T-helper 2 cell treated with Interferon-gamma antibody and Interleukin-4, amounts not matched to agents 100 ng/mL and 5 ng/mL, for 36 hours (primary cell): ENCODE data around the gene HMX1. TPM values are rescaled to one million over a fixed set of nuclear protein-coding genes. Genes with fewer than 3 reads are reported as not detected.

Experiments used
- intact Hi-C: fragments of 100-400 bp; cut with micrococcal nuclease; formaldehyde crosslinking; loops from one replicate; pipeline ENCODE4 v1.15.1; 2023
- total RNA-seq: library from RNA; stranded (reverse); gene quantifications from 2 replicates; pipeline ENCODE4 v1.2.3, GENCODE V29; 2022

The HMX1 gene
- total RNA-seq, 1 donor from 2014 or later = not detected

DNA sequence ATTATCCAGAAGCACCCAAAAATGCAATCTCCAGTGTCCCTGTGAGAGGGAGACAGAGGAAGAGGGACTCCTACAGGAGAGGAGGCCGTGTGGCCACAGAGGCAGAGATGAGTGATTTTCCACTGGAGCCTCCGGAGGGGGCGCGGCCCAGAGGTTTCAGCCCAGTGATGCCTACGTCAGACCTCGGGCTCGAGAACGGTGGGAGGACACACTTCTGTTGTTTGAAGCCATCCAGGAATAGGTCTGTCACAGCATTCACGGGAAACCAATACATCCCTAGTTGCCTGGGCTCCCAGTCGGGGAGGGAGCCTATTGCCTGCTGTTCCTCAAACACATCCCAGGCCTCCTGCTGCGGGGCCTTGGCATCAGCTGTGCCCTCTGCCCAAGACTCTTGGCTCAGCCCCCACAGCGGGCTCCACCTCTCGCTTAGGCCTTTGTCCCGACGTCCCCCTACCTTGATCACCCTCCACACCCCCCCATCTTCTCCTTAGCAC is 39.2 kb upstream of the HMX1 start:
- intact Hi-C loops = loop anchor here (10.0 kb wide), 2 partner anchors 306 to 446 kb away; no protein-coding TSS in a partner anchor

DNA sequence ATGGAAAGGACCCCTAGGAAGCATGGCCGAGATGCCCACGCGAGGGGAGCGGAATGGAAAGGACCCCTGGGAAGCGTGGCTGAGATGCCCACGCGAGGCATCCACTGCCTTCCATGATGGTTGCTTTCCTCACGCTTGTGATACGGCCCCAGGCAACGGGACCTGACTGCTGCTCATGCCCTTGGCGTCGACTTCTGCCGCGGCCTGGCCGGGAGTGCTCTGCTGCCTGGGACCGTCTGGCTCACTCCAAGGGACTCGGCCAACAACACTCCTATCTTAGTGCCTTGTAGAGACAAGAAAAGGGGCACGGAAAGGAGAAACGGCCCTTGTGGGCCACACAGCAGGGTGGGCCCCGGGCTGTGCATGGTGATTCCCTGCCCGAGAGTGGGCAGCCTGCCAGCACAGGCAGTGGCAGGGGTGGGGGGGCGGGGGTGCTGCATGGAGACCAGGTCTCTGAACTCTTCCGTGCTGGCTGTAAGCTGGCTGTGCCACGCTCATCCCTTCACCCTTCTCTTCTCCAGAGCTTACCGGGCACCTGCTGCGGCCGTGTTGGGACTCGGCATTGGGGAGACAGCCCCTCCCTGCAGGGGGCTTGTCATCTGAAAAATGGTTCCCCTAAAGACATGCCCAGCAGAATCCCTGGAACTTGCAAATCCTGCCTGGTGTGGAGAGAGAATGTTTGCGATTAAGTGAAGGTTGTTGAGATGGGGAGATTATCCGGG is 38.6 kb upstream of the HMX1 start:
- intact Hi-C loops = loop anchor here (10.0 kb wide), 2 partner anchors 305 to 445 kb away; no protein-coding TSS in a partner anchor

GRCh38 chr4:8909548-8909947 is 37.9 kb upstream of the HMX1 start:
- intact Hi-C loops = no loop called here

GRCh38 chr4:8908206-8908893 is 36.7 kb upstream of the HMX1 start:
- intact Hi-C loops = no loop called here

GRCh38 chr4:8907596-8908205 is 36.1 kb upstream of the HMX1 start:
- intact Hi-C loops = no loop called here

- intact Hi-C loops = no loop called here
Measured at GRCh38 chr4:8906991-8907595, 35.5 kb upstream of the HMX1 start.

GRCh38 chr4:8906668-8906970 is 35.0 kb upstream of the HMX1 start:
- intact Hi-C loops = no loop called here

DNA sequence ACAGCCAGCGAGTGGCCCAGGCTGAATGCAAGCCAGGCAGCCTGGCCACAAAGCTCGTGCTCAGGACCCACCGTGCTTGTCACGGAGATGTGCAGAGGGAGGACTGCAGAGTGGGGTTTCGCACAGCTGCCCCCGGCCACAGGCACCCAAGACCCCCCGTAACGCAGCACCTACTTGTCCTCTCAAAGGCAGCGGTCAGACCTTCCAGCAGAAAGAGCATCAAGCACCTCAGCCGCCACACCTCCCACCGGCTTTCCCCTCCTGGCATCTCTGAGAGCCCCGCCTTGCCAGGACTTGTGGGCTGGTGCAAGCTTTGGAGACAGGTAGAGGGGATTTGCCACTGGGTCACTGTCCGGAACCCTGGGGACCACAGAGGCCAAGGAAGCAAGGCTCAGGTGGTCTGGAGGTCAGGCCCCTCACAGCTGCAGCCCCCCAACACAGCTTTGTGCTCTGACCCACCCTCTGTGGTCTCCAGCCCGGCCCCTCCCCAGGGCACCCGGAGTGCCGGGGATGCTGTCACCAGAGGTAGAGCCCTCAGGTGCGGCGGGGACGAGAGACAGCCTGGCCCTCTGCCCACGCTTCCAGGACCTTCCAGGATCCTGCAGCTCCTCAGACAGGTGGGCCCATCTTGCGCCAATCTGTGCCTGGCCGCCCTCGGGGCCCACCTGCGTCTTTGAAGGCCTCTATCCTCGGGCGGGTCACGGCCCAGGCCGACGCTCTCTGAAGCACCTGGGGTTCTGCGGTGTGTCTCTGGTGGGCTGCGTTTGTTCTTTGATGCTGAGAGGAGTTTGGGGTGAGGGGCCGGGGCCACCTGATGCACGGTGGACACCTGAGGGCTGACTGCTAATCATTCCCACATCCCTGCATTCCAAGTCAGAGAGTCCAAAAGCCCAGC is 34.4 kb upstream of the HMX1 start:
- intact Hi-C loops = no loop called here

DNA sequence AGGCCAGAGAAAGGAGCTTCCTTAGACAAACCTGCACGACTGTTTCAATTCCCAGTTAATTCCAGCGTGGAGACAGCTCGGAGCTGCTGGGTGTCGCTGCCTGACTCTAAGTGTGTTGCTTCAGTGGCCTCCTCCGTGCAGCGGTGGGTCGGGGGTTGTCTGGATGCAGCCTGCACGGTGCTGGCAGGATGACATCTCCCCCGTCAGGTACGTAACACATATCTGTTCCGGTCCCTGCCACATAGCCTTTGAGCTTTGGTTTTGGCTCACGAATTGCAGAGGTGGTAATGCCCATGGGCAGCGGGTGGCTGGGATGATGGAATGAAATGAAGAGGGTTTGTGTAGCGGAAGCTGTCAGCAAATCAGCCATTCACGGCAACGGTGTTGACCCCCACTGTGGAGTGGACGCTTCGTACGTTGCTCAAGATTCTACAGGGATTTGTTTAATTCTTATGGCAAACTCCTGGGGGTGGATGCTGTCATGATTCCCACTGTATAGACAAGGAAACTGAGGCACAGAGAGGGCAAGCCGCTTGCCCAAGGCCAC is 33.7 kb upstream of the HMX1 start:
- intact Hi-C loops = no loop called here

GRCh38 chr4:8904666-8905065 is 33.0 kb upstream of the HMX1 start:
- intact Hi-C loops = no loop called here

- intact Hi-C loops = no loop called here
Measured at GRCh38 chr4:8904041-8904501, 32.4 kb upstream of the HMX1 start.

DNA sequence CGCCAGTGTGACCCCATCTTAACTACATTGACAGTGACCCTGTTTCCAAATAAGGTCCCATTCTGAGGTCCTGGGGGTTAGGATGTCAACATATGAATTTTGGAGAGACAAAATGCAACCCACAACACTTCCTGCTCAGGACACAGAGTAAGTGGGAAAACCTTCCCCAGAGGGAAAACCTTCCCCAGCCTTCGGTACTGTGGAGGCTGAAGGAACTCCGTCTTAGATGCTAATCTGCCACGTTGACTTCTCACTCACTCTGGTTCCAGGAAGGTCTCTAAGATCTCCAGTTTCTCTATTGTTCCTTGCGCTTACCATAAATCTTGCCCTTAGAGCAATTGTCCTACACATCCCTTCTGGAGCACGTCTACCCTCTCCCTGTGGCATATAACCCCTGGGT is 29.7 kb upstream of the HMX1 start:
- intact Hi-C loops = no loop called here

GRCh38 chr4:8900588-8900987 is 28.9 kb upstream of the HMX1 start:
- intact Hi-C loops = no loop called here

DNA sequence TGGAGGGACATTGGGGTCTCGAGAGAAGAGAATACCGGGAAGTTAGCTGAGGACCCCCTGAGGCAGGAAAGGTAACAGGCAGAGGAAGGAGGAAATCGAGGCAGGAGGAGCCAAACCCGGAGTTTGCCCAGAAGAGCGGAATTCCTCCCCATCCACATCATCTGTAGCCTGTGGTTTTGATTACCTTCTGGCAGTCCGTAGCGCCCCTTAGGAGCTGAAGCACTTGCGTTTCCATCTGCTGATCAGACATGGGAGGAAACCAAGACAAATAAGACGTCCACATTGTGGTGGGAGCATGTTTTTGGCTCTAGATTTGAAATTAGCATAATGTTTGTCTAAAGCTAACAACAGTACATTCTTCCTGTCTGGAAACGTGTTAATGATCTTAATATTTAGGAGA is 26.8 kb upstream of the HMX1 start:
- intact Hi-C loops = no loop called here

DNA sequence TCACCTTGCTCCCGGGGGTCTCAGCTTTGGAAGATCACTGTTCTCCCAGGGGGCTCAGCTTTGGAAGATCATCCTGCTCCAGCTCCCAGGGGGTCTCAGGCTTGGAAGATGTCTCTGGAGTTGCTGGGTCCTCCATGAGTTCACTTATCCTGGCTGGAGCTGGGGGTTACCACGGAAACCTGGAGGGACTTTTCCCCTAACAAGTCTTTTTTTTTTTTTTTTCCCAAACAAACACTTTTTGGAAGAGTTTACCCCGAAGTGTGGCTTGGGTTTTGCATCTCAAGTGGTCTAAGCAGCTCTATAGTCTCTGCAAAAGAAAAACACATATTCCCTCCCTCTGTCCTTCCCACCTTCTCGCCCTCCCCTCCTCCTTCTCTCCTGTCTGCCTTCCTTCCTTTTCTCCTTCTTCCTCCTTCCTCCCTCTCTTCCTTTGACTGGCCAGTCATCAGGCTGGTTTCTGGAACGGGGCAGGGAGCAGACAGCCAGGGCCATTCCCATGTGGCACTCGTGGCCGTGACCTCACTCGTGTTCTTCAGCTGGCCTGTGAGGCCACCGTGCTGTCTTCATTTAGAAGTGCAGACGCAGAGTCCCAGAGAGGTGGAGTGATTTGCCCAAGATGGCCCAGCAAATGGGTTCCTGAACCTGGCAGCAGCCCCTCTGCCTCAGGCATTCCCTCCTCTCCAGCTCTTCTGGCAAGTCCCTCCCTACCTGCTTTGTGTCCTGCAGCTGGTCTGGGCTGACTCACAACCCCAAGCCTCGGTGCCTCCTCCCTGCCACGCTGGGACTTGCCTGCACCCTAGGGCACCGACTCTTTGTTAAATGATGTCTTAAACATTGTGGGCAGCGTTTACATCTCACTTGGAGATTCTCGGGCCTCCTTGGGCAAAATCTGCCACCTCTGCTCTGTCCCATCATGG is 25.9 kb upstream of the HMX1 start:
- intact Hi-C loops = no loop called here

DNA sequence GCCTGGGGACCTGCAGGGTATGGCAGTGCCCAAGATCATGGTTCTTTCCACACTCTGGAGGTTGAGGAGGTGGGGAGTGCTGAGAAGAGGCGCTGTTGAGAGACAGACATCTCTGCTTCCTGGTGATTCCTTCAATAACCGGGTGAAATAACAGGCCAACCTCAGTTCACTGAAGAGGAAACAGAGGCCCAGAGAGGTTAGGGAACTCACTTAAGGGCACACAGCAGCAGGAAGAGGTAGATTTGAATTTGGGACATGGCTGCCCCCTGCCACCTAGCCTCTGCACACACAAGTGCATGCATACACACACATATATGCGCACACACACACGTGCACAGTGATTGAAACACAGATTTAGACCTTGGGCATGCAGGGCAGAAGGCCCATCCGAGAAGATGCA is 24.9 kb upstream of the HMX1 start:
- intact Hi-C loops = no loop called here

- intact Hi-C loops = no loop called here
Measured at GRCh38 chr4:8896071-8896470, 24.4 kb upstream of the HMX1 start.

DNA sequence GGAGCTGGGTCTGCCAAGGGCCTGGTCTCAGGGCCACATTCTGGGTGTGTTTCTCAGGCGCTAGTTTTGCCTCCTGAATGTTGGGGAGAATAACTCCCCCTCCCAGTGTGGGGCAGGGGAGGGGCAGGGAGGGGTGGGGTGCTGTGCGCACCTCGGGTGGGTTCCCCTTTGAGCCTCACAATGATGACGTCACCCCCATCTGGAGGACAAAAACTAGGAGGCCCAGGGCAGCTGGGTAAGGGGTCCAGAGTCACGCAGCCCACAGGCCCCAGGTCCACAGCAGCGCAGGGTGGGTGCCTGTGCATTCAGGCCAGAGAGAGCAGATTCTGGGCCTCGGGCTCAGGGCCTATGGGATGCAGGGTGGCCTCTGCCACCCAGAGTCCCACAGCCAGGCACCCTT is 23.7 kb upstream of the HMX1 start:
- intact Hi-C loops = no loop called here

GRCh38 chr4:8894424-8894816 is 22.8 kb upstream of the HMX1 start:
- intact Hi-C loops = loop anchor here (1.0 kb wide), 1 partner anchor 36 kb away; no protein-coding TSS in a partner anchor
